NCI-H82 (cell line): ENCODE measurements around the gene PSMG3.
"Not testable (repeated sequence)": the region's sequence is repeated elsewhere in the genome, so short reads cannot be mapped to it uniquely, and the experiment has no call there.

Experiments used
- DNase-seq: peaks from one replicate; lab custom pipeline; 2025; lab: John Stamatoyannopoulos, UW

Gene PSMG3

GRCh38 chr7:1596181-1597043 is 26.6 kb upstream of the PSMG3 start:
- DNase-seq = no peak

DNA sequence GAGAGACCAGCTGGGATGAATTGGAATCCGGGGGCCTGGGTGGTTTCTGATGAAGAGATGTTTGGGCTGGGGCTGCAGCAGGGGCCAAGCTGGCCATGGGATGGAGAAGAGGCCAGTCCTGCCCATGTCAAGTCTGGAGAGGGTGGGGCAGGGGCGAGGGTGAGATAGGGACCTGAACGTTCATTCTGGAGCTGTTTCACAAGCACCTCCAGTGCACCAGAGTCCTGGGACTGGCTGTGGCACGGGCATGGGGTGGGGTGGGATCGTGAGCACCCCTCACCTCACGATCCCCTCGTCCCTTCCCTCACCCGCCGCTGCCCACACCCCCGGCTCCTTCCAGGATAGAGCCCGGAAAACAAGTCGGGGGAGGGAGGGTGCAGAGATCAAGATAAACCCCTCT is 25.8 kb upstream of the PSMG3 start:
- no peak for DNase-seq

DNA sequence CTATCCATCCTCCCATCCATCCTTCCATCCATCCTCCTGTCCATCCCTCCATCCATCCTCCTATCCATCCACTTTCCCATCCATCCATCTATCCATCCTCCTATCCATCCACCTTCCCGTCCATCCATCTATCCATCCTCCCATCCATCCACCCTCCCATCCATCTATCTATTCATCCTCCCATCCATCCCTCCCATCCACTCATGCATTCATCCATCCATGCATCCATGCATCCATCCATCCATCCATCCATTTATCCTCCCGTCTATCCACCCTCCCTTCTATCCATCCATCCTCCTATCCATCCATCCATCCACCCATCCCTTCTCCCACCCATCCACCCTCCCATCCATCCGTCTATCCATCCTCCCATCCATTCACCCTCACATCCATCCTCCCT is 25.2 kb upstream of the PSMG3 start:
- DNase-seq = no peak

DNA sequence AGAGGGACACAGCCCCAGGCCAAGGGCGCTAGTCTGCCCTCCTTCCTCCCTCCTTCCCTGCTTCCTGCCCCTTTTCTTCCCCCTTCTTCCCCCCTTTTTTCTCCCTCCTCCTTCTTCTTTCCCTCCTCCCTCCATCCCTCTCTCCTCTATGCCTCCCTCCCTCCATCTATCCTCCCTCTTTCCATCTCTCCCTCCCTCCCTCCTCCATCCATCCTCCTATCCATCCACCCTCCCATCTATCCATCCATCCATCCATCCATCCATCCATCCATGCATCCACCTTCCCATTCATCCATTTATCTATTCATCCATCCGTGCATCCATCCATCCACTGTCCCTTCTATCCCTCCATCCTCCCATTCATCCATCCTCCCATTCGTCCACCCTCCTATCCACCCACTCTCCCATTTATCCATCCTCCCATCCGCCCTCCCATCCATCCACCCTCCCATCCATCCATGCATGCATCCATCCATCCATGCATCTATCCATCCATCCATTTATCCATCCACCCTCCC is 24.1 kb upstream of the PSMG3 start:
- no peak for DNase-seq

GRCh38 chr7:1593091-1593866 is 23.4 kb upstream of the PSMG3 start:
- DNase-seq = peak; percentile 56

DNA sequence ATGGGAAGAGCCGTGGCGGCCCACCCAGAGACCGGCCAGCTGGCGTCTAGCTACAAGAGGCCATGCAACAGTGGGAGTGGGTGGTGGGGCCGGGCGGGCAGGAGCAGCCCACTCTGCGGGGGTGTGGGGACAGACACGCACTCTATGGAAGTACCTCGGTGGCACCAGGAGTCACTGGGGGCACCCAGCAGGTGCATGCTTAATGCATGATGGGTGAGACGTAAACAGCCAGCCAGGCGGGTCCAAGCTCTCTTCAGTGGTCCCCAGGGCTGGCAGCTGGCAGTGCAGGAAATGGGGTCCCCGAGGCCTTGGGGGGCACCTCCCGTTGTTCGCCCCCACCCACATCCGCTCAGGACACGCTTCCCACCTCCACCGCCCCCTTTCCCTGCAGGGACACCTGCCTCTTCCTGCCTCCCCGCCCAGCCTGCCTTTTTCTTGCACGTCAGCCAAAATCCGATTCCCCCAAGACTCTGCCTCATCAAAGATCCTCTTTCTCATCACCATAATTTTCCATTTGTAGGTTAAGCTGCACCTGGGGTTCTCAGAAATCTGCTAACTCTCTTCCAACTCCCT is 22.6 kb upstream of the PSMG3 start:
- DNase-seq = no peak

GRCh38 chr7:1591876-1592275 is 22.0 kb upstream of the PSMG3 start:
- DNase-seq = no peak

GRCh38 chr7:1591396-1591795 is 21.6 kb upstream of the PSMG3 start:
- DNase-seq = peak; percentile 55

- no peak for DNase-seq
These were observed 21.1 kb upstream of the PSMG3 start for GRCh38 chr7:1590887-1591286.

DNA sequence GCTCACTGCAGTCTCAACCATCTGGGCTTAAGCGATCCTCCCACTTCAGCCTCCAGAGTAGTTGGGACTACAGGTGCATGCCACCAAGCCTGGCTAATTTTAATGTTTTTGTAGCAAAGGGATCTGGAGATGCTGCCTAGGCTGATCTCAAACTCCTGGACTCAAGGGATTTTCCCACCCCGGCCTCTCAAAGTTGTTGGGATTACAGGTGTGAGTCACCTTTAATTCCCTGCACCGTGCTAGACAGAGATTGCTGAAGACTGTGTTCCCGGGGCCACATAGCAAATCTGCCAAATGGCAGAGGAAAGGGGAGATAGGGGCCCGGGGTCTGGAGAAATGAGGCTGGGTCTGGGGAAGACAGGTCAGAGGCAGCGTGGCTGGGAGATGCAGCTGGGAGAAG is 20.6 kb upstream of the PSMG3 start:
- peak; percentile 80 for DNase-seq

GRCh38 chr7:1588978-1589377 is 19.1 kb upstream of the PSMG3 start:
- DNase-seq = no peak

DNA sequence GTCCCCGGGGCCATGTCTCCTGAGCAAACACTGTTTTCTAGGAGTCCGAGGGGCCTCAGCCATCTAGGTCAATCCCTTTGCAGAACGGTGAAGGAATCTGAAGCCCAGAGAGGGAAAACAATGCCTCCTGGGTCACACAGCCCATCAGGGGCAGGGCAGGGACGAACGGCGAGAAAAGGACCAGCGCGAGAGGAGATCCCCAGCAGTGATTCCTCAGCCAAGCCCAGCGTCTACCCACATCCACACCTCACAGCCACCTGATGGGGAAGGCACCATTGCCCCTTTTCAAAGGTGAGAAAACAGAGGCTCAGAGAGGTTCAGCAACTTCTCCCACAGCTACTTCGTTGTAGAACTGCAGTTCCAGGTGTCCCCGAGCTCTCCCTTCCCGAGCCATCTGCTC is 17.9 kb upstream of the PSMG3 start:
- no peak for DNase-seq

- DNase-seq = peak; percentile 33
These were observed 17.2 kb upstream of the PSMG3 start for GRCh38 chr7:1586827-1587705.

DNA sequence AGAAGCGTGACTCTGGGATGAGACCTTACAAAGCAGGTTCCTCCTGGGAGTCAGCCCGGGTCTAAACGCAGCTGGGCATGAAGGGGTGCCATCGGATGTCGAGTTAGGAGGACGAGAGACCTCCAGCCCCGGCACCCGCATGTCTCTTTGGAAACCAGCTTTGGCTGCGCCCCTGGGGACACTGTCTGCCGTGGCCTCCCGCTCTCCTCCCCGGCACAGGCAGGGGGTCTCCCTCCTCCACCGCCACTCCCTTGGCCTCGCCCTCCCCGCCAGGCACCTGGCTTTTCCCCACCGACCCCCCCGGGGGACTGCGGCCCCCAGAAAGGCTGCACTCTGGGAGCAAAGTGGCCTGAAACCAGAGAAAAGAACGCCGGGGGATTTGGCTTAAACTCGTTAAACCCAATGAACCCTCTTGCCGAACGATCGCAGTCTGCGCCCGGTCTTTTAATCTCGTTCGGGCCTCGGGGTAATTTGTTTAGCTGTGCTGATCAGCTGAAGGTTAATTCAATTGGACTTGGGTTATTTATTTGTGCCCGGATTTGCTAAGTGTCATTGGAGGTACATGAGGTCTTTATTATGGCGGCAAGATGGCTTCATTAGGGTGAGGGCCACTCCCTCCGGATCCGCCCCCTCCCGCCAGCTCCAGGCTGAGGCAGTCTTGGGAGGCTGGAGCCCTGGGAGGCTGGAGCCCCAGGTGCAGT is 16.4 kb upstream of the PSMG3 start:
- peak; percentile 98 for DNase-seq

DNA sequence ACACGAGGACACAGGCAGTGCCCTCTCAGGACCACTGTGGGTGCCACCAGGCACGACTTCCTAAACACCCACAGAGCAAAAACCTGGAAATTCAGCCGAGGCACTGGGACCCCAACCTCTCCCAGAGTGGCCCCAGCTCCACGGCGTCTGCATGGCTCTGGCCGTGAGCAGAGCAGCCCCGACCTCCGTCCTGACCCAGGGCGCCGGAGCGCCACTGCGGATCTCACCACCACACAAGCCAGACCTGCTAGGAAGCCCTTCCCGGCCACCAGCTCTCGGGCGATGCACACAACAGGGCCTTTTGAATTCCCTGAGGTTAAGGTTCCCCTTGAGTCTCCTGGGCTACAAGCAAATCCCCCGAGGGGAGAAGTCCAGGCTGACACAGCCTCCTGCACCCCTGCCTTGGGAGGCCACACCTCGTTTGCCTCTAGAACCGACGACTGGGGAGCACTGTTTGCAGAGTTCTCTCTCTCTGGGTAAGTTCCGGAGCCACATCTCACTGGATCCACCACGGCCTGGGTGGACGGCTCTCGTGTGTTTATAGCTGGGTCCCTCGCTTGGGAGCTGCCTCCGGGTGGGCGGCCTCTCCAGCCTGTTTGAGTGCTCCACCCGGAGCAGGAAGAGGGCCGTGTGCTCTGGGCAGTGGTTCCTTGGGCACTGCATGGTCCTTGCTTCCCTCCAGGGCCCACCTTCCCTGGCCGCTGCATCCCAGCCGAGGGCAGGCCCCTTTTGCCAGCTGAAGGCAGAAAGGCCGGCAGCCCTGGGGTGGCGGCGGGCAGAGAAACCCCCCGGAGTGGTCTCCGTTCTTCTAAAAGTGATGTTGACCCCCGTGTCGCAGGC is 15.5 kb upstream of the PSMG3 start:
- DNase-seq = no peak

DNA sequence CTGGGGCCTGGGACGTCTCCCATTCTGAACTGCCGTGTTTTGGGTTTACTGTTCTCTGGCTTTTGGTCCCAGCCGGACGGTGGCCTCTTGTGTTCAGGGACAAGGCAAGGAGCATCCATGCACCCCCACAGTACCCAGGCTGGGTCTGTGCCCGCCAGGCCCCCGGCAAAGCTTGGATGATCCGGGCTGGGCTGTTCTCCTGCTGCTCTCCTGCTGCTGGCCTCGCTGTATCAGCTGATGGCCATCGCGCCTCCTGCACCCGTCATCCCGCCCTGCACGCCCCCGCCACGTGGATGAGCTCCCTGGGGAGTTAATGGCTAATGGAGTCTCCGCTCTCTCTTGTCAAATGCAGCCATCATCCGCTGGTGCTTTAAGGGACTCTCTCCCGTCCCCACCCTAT is 14.9 kb upstream of the PSMG3 start:
- no peak for DNase-seq

DNA sequence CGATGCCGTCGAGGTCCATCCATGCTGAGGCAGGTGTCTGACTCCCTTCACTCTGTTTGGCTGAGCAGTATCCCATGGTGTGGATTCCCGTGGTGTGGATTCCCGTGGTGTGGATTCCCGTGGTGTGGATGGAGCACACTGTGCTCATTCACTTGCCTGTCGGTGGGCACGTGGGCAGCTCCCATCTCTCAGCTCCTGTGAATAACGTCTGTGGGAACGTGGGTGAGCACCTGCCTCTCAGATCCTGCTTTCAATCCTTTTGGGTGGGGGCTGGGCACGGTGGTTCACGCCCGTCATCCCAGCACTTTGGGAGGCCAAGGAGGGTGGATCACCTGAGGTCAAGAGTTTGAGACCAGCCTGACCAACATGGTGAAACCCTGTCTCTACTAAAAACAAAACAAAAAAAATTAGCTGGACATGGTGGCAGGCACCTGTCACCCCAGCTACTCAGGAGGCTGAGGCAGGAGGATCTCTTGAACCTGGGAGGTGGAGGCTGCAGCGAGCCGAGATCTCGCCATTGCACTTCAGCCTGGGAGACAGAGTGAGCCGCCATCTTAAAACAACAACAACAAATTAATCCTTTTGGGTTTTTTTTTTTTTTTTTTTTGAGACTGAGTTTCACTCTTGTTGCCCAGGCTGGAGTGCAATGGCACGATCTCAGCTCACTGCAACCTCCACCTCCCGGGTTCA is 13.6 kb upstream of the PSMG3 start:
- not testable (repeated sequence) for DNase-seq

GRCh38 chr7:1580422-1581030 is 10.7 kb upstream of the PSMG3 start:
- DNase-seq = no peak
